GM18873 (cell line): ENCODE results near the gene CPED1.
"Not testable (repeated sequence)": the region's sequence is repeated elsewhere in the genome, so short reads cannot be mapped to it uniquely, and the experiment has no call there.

Source experiments
- ATAC-seq: cut with Tn5 transposase; IDR thresholded peaks from one replicate; pipeline ENCODE4 v1.9.1; 2021; ENCODE audit warnings: mild to moderate bottlenecking, moderate library complexity, moderate number of reproducible peaks; ENCODE audit not compliant: unreplicated experiment, low FRiP score

The CPED1 gene

DNA sequence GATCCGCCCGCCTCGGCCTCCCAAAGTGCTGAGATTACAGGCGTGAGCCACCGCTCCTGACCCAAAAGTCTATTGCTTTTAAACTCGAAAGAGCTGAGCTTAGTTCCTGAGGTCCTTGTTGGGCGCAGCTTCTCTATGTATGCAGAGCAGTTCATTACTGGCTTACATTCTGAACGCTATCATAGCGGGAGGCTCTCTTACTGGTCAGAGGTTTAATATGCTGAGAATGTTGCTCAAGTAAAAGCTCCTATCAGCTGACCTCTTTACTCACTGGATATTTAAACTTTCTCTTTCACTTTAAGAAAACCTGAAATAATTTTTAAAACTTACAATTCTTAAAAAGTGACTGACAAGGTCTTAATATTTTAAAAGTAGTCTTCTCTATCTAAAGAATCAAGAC lies 179.5 kb downstream of the CPED1 start:
- ATAC-seq = no peak

DNA sequence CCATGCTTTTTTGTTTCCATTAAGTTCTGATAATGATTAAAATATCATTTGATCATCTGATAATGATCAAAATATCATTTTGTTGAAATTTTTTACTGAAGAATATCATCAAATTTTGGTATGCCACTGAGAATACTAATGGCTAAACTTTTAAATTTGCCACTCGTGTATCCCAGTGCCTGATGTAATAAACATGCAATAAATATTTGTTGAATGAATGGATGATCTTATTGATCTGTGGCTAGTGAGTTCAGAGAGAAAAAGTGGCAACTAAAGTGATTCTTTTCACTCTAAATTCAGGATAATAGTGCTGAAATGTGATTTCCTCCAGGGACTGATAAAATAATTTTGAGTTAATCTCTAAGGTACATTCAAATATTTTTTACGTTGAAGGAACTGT lies 181.0 kb downstream of the CPED1 start:
- ATAC-seq = no peak

DNA sequence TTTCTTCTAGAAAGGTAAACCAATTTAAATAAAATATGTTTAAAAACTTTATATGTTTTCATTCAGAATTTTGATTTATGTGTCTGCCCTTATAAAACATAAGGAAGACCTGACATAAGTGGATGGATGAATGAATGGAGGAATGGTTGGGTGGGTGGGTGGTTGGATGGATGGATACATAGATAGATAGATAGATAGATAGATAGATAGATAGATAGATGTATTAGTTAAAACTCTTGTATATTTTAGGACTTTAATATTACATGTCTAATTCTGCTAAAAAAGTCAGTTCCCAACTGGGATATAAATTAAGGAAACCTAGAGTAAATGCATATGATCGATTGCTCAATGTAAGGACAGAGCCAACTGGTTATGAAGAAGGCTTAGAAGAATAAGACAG lies 184.0 kb downstream of the CPED1 start:
- no peak for ATAC-seq

DNA sequence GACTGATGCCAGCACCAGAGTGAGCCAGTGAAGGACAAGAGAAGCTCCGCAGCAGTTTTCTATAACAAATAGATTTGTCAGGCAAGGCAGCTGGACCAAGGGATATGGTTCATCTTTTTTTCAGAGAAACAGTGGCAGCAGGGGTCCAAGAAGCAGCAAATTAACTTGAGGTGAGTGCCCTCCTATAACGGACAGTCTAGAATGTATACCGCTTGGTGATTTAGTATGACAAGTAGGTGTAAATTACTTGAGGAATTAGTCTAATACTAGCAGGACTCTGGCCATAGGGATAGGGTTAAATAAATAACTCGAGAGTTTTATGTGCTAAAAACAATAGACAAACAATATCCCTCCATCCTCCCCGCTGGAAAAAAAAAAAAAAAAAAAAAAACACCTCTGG lies 187.3 kb downstream of the CPED1 start:
- no peak for ATAC-seq

DNA sequence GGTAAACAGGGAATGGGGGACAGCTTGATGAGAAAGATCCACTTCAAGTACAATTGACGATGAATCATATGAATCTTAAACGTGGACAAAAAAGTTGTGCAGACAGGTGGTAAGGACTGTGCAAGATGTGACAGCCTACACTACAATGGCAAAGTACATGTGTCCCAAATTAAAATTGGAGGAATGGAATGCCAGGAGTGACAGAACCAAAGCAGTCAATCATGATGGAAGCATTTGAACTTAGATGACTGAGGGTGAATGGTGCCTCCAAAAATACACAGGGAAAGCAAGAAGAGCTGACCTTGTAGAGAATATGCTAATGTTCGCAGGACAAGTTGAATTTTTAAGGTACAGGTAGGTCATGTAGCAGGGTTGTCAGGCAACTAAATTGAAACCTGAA lies 189.9 kb downstream of the CPED1 start:
- ATAC-seq = no peak

DNA sequence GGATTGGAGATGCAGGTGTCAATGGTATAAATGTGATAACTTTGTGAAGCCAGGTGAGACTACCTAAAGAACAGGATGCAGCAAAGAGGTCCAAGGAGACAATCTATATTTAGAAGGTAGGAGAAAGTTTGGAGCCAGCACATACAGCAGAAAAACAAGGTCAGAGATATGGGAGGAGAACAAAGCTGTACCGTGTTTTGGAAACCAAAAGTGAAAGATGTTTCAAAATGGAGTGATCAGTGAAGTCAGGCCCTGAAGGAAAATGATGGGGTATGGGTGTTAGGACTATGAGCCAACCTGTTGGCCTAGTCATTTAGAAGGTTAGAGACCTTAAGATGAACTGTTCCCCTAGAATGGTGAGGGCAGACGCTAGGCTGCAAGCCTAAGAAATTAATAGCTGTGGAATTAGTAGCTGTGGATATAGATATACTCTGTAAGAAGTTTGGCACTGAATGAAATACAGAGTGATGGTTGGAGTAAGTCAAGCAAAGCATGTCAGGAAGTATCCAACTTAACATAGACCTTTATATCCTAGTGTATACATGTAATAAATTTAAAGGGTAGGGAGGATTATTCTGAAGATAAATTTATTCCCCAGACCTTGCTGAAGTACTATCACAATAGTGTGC lies 190.5 kb downstream of the CPED1 start:
- peak; percentile 47 for ATAC-seq

DNA sequence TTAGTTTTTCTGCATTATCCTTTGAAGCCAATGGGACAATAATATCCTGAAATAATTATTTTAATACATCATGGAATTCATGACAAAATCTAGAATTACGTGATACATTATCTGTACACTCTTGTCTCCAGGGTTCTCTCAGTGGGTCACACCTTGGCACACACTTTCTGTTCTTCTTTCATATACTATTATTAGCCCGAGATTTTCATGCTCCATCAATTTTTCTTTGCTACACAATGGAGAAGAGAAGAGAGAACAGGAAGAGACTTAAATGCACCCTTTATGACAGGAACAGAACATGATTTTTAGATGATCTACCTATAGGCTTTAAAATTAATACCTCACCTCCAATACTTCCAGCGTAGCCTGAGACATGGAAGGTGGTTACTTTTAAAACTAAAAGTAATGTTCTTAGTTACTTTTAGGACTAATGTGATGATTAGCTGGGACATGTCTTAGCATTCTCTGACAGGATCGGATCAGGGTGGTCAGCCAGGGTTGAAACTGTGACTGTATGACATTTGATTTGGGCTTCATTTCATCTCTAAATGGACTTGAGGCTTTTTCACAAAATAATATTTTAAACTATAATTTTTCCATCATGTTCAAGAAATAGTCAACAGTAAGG lies 192.0 kb downstream of the CPED1 start:
- ATAC-seq = peak; percentile 92

DNA sequence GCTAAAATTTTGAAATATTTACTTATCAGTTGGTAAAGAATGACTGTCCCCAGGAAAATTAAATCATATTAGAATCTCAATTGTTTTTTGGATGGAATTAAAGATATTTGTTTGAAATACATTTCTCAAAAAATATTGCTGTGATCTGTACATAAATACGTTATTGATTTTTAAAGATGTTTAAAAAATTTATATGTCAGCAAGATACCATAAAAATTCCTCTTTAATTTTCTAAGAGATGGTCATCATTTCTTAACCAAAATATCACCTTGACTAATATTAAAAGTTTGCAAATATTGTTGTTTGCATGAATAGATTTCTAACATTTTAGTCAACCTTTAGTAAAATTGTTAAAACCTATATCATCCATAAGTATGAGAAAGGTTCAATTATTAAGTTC lies 192.8 kb downstream of the CPED1 start:
- no peak for ATAC-seq

DNA sequence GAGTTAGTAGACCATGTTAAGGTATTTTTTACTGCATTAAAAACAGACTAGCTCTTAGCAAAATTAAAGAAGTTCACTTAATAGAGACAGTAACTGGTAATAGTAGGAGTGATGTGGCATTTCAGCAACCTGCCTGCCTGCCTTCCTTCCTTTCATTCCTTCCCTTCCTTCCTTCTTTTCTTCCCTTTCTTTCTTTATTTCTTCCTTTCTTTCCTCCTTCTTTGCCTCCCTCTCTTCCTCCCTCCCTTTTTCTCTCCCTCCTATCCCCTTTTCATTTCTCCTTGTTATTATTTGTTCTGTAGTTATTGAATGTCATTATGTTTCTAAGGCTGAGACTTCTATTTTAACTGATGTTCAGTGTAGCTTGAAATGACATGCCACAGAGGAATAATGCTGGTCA lies 193.8 kb downstream of the CPED1 start:
- ATAC-seq = no peak

DNA sequence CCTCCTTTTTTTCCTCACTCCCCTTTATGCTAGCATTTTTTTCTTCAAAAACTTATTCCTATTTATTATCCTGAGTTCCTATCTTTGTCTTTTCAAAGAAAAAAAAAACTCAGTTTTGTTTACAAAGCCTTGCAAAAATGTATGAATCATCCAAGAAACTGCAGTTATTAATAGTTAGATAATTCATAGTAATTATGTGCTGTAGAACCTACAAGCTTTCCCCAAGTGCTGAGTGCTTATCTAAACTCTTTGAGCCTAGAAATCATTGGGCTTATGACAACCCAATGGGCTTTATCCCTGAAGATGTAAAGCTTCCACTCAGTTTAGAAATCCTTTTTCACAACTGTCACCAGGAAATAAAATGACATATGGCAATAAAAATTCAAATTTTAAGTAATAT lies 194.4 kb downstream of the CPED1 start:
- ATAC-seq = no peak

DNA sequence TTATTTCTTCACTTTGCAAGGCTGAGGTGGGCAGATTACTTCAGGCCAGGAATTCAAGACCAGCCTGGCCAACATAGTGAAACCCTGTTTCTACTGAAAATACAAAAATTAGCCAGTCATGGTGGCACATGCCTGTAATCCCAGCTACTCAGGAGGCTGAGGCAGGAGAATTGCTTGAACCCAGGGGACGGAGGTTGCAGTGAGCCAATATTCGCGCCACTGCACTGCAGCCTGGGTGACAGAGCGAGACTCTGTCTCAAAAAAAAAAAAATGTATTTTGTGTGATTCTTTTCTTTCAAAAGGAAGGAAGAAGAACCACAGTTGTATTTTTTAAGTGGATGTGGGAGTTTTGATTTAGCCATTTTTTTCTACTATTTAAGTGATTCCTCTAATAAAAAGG lies 195.4 kb downstream of the CPED1 start:
- not testable (repeated sequence) for ATAC-seq

DNA sequence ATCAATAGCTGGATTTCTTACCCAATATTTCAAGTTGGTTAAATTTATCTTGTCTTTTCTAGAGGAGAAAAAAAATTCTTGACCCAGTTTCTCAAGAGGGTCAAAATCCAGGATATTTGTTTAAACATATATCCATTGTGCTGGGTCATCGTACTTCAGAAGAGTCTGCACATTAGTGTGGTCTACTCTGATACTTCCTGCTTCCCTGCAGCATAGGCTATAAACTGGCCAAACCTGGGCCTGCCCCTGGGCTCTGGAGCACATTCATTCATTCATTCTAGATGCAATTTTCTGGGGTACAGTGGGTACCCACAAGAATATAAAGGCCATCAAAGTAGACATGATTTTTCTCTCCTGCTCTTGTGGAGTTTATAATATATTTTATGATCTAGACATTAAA lies 198.2 kb downstream of the CPED1 start:
- no peak for ATAC-seq

DNA sequence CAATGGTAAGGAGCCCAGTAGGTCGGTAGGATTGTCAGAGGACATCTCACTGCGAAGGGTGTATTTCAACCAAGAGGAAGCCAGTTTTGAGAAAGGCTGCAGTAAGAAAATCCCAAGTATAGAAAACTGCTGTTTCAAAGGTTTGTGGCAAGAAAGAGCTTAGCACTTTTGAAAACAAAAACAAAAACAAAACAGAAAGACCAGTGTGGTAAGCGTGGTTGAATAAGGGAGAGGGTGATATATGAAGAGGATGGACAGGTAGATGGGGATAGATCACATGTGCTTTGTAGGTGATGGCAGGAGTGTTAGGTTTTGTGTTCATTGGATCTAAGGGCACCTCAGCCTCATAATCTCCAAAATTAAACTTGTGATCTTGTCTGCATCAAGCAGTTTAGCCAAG lies 198.7 kb downstream of the CPED1 start:
- ATAC-seq = peak; percentile 72

DNA sequence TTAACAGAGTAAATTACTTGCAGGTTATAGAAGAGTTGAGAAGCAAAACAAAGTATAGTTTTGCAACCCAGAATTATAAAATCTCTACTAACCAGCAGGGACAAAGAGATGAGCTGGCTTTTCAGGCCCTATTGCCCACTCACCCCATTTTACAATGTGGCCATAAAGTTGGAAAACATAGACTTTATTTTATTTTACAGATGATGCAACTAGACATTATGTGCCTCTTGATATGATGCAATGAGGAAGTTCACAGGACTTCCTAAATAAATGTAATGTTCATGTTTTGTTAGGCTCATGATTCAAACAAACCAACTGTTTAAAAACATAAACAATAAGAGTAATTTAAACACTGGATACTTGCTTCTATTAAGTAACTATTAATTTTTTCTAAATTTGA lies 199.2 kb downstream of the CPED1 start:
- no peak for ATAC-seq

DNA sequence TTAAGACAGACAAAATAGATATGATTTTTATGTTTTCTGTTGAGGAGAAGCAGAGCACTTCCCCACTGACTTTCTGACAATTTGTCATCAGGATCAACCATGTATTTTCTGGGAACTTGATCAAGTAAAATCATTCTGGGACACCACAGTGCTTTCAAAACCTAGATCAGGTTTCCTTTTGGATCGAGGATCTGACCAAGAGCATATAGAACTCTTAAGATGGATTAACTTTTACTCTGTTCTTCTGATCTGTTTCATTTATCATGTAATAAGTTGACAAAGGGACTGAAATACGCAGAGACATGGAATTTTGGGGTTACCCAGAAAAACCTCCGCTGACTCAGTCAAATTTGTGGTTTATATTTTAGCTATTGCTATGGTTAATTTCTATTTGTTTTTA lies 204.3 kb downstream of the CPED1 start:
- ATAC-seq = no peak

DNA sequence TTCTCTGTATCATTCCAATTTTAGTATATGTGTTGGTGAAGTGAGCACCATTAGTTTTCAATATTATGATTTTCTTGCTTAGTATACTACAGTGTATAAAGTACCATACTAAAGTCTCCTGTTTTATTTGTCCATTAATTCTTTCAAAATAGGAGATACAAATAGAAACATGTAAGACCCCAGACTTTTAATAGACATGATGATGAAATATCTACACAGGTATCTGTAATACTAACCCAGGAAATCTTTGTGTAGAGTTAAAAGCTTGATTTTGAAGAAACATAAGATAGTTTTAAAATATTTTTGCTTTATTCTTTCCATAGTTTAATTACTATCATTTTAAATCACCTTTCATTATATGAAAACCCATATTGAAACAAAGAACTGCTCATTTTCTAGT lies 206.5 kb downstream of the CPED1 start:
- no peak for ATAC-seq

DNA sequence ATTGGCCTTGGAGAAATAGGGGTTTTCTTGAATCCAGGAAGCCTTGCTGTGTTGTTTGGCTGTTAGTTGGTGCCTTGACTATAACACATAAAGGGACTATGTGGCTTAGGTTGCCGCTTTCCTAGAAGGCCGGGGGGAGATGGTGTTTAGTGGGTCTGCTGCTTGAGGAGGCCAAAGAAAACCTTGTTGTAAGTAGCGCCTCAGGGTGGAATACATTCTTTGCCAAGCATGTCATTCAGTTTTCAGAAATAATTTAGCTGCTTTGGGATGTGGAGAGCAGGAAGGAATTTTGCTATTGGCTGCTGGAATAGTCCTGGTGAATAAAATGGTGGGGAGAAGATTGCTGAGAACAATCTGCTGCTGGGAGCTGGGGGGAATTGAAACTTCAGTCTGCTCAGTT lies 207.4 kb downstream of the CPED1 start:
- ATAC-seq = no peak

DNA sequence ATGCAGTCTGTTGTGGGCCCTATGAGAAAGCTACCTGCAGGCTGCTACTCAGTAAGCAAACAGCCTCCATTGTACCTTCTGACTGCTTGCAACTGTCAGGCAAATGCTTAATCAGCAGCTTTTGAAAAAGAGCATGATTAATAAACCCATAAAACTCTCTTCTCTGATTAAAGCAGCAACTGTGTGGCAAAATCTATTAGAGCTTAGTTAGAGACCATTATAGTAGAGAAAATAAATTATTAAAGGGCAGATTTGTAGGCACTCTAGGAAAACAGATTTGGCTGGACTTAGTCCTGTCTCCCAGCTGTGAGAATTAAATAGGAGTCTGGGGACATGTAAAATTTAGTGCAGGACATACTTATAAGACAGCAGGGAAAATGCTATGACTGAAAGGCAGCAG lies 207.8 kb downstream of the CPED1 start:
- no peak for ATAC-seq

DNA sequence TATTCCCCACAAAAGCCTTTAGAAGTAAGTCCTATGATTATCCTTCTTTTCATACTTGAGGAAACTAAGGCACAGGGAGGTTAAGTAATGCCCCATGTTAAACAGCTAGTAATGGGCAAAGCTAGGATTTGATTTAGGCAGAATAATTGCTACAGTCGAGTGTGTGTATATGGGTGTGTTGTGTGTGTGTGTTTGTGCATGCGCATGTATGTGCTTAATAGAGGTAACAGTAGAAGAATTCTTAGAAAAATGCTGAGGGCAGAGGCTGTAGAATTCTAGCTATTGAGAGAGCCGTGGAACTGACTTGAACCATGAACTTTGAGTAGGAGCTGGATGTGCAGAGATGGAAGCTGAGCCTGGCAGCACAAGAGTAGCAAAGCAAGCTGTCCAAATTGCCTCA lies 208.9 kb downstream of the CPED1 start:
- ATAC-seq = no peak

DNA sequence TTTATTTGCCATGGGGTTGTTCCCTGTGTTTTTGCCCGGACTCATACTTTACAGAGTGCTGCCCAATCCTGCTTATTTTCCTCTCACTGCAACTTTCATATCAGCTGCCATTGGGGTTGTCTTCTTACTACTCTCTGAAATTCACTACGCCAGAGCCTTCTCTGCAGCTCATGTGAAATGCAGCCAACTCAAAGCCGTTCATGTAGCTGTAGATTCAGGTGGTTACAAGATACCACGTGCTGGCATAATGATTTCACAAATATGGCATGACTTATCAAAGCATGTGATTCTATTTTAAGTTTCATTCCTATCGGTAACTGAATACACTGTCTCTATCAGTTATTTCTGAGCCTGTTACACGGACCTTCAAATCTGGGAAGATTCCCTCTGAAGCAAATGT lies 210.0 kb downstream of the CPED1 start:
- ATAC-seq = no peak

DNA sequence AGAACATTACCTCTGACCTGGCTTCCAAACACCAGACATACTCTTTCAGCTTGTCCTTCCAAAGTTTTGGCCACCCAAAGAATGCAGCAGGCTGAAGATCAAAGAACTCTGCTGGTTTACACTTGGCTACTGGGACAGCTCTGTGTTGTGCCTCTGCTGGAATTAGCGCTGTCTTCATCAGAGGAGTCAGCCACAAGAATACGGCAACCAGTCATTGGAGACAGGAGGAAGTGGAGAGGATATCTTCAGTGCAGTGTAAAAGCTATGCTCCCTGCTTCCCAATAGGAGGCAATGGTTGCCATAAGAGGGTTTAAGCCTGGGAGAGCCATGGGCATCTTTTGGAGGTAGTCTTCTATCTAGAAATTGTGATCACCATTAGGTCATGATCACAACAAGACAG lies 213.6 kb downstream of the CPED1 start:
- ATAC-seq = no peak

DNA sequence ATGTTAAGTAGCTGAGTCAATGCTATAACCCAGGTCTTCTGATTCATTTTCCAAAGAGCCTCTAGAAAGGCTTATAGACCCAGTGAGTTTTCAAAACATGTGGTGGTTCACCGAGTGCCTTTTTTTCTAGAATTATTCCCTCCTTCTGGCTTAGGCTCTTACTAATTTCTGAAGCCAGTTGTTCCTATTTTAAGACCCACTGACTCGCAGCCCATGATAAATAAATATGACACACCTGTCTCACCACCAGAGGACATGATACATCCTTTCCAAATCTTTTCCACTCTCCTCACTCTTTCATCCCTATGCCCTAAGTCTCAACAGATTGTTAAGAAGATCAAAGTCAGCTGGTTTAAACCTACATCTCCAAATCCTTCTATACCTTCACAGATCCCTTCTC lies 214.3 kb downstream of the CPED1 start:
- ATAC-seq = no peak

DNA sequence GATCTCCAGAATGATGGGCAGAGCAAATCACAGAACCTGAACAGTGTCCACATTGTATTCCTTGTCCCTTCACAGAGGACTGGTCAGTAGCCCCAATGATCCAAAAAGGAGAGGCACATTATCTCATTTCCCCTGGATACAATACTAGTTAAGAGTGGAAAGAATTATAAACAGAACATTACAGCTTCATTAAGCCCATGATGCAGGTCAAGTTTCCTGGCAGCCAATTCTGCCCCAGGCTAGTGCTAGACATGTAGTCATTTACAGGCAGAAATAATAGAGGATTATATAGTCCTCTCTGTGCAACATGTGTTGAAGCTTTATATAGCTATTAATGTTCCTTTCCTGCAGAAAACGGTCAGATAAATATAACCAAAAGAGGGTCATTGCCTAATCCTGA lies 216.0 kb downstream of the CPED1 start:
- no peak for ATAC-seq
